AG10803 (cell line): Measurements from ENCODE around the gene THPO.
A peak's percentile ranks its signal among the peaks of the same experiment; 100 is the strongest.

Experiments
- DNase-seq: peaks from one replicate; pipeline ENCODE4 v3.0.0; 2010; ENCODE audit warnings: low read depth
- H3K4me3 ChIP-seq: 2 replicates; pipeline ENCODE4 v1.5.1; 2011; ENCODE audit warnings: mild to moderate bottlenecking, low read length, control low read depth
- TF ChIP-seq, protein P1 (sequence below): conservative IDR thresholded peaks from 2 replicates; pipeline ENCODE4 v1.5.1; 2011; ENCODE audit warnings: mild to moderate bottlenecking, low read length, control low read depth, inconsistent platforms

Gene THPO

DNA sequence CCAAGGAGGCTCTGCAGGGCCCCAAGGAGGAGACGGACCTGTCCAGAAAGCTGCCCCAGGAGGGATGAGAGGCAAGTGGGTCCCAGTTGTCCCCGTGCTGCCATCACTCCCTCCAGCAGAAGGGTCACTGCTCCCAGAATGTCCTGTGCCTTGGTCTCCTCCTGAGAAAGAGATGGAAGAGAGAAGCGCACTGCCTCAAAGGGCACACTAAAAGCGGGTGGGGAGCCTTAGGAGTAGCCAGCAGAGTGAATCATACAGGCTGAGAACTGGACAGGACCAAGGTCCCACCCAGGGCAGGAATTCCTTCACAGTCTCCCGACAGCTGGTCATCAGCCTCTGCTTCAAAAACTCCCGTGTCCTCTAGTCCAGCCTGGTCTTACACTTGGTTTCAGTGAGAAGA, 4.6 kb downstream of the THPO start:
- no peak overlapping the region for H3K4me3 ChIP-seq
- DNase-seq: peak; percentile 60
- TF ChIP-seq, protein P1, sequence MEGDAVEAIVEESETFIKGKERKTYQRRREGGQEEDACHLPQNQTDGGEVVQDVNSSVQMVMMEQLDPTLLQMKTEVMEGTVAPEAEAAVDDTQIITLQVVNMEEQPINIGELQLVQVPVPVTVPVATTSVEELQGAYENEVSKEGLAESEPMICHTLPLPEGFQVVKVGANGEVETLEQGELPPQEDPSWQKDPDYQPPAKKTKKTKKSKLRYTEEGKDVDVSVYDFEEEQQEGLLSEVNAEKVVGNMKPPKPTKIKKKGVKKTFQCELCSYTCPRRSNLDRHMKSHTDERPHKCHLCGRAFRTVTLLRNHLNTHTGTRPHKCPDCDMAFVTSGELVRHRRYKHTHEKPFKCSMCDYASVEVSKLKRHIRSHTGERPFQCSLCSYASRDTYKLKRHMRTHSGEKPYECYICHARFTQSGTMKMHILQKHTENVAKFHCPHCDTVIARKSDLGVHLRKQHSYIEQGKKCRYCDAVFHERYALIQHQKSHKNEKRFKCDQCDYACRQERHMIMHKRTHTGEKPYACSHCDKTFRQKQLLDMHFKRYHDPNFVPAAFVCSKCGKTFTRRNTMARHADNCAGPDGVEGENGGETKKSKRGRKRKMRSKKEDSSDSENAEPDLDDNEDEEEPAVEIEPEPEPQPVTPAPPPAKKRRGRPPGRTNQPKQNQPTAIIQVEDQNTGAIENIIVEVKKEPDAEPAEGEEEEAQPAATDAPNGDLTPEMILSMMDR: no peak

DNA sequence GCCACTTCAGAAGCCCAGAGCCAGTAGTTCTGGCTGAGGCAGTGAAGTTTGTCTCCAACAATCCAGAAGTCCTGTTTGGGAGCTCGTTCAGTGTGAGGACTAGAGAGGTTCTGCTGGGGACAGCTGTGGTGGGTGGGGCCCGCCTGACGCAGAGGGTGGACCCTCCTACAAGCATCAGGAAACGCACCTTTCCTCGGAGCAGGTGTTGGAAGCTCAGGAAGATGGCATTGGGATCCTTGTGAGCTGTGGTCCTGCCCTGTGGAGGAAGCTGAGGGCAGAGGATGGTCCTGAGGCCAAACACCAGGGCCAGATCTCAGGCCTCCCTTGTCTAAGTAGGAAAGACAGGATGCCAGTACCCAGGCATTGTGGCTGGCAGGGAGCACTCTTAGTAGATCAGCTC, 5.1 kb downstream of the THPO start:
- DNase-seq: no peak

DNA sequence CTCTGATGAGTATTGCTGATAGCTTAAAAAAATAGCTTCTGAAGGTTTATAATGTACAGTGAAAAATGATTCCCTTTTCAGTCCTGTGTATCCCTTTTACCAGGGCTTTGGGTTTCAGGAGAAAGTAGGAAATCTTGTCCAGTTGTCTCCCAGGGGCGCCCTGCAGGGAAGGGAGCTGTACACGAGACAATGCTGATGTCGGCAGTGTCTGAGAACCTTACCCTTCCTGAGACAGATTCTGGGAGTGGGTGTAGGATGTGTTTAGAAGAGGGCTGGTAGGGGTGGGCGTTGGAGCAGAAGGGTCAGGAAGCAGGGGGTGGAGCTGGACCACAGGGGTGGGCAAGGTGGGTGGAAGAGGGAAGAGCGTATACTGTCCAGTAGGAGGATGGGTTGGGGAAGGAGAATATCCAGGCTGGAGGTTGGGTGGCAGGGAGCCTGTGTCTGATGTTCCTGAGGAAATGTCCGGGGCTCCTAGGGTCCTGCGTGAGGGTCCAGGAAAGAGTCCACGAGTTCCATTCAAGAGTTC, 5.6 kb downstream of the THPO start:
- DNase-seq: no peak
- H3K4me3 ChIP-seq: no peak overlapping the region
- TF ChIP-seq, protein P1: no peak

More for the DNA sequence above, 5.1 kb downstream of the THPO start:
- TF ChIP-seq, protein P1: no peak
- H3K4me3 ChIP-seq: no peak overlapping the region

DNA sequence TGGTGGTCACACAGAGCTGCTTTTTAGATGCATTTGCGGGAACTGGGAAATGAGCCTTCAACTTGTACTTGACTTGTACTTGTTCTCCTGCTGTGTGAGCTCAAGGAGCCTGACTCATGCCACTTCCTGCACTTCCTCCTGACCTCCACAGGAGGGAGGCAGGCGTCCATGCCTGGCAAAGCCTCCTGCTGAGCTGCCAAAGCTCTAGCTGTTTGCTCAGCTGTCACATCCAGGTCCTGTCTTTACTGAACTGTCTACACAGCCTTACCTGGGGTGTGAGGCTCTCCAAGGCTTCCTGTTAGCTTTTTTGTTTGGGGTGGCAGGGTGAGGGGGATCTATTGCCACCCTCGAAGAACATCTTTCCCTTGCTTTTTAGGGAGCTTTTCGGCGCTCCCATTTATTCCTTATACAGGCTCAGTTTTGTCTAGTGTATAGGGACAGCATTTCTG, 6.4 kb downstream of the THPO start:
- peak; percentile 86 for DNase-seq
- TF ChIP-seq, protein P1: peak; percentile 100
- H3K4me3 ChIP-seq: no peak overlapping the region

DNA sequence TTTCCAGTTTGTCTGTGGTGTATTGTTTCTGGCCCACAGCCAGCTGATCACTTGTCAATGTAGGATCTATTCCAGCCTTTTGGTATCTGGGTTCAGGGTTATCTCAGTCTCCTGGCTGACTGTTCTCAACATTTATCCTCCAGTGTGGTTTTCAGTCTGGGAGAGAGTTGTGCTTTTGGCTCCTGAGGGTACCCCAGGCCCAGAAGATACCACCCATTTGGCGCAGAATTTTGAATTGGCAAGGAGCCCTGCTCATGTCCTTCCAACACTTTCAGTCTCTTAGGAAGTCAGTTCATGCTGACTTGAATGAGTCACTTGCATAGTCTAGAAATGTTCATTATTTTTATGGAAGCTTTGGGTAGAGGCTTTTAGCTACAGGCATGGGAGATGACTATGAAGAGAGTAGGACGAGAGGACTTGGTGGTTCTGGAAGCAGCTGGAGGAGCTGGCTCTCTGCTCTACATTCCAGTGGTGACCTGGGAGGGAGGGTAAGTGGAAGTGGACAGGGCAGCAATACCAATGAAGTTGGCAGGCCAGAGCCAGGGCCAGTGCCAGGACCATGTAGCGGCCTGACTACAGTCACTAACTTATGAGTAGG, 9.3 kb downstream of the THPO start:
- H3K4me3 ChIP-seq: no peak overlapping the region
- peak; percentile 90 for DNase-seq
- TF ChIP-seq, protein P1: no peak

DNA sequence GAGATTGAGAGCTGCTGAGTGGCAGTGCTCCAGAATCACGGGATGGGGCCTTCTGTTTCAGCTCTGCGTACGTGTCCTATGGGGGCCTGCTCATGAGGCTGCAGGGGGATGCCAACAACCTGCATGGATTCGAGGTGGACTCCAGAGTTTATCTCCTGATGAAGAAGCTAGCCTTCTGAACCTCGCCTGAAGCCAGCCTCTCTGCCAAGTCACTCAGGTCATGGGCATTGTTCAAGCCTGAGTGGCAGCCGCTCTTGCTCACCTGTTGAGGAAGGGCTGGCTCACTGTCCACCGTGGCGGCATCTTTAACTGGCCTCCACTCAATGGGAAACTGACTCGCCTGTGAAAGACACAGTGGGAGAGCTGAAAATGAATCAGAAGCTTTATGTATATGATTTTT, 9.9 kb downstream of the THPO start:
- TF ChIP-seq, protein P1: no peak
- no peak for DNase-seq

DNA sequence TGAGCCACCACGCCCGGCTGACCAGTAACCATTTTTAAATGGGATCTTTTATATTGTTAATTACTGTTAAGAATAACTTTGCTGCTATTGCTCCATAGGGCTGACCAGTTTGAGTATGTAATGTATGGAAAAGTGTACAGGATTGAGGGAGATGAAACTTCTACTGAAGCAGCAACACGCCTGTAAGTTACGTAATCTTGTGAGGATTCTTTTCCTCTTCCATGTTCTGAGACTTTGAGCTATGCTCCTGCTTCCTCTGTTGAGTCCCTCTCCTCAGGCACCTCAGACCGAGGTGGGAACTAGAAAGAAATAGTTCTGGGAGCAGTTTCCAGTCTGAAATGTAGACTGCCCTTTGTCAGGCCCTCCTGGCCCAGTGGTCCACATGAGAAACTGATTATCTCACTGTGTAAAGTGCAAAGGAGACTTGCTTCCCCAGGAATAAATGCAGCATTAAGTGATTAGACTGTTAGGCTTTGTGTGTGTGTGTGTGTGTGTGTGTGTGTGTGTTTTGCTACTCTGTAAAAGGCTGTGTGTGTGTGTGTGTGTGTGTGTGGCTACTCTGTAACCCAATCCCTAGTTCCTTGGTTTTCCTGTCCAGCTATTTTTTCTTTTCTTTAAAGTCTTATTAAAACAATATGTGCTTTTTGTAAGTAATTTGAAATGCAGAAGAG, 11.3 kb downstream of the THPO start:
- H3K4me3 ChIP-seq: no peak overlapping the region
- DNase-seq: peak; percentile 82
- TF ChIP-seq, protein P1: no peak

More for the DNA sequence above, 9.9 kb downstream of the THPO start:
- no peak overlapping the region for H3K4me3 ChIP-seq
